Prostate gland (tissue), 2 donors: Measurements from ENCODE around the gene FBXL2. TPM values are rescaled to one million over a fixed set of nuclear protein-coding genes. Genes with fewer than 3 reads are reported as not detected.
"Not testable (repeated sequence)": the region's sequence is repeated elsewhere in the genome, so short reads cannot be mapped to it uniquely, and the experiment has no call there.

ENCODE experiments used
- DNase-seq: peaks from one replicate; pipeline ENCODE4 v3.0.0-alpha.2; 2019; ENCODE audit warnings: low spot score
- H3K27ac ChIP-seq, 2 donors: fragments of 200-600 bp; sonication (generic); 2 replicates each; pipeline ENCODE4 v1.5.1; 2017 to 2019
- H3K27me3 ChIP-seq: fragments of 200-600 bp; sonication (generic); replicated peaks from 2 replicates; pipeline ENCODE4 v1.5.1; 2019; ENCODE audit not compliant: insufficient read depth
- H3K36me3 ChIP-seq, 2 donors: fragments of 200-600 bp; sonication (generic); 1 replicate in 1 of 2; 2 replicates in 1 of 2; pipeline versions ENCODE4 v1.5.1 to v1.8.1; 2017 to 2019
- H3K4me1 ChIP-seq: fragments of 200-600 bp; sonication (generic); replicated peaks from 2 replicates; pipeline ENCODE4 v1.5.1; 2019
- H3K4me3 ChIP-seq, 2 donors: fragments of 200-600 bp; sonication (generic); 2 replicates each; pipeline ENCODE4 v1.5.1; 2017 to 2019
- H3K9me3 ChIP-seq: fragments of 200-600 bp; sonication (generic); 2 replicates; pipeline ENCODE4 v1.5.1; 2017
- POLR2A ChIP-seq: fragments of 450-650 bp; IDR thresholded peaks from one replicate; pipeline ENCODE4 v1.6.1; 2016; ENCODE audit warnings: antibody characterized with exemption, mild to moderate bottlenecking
- POLR2AphosphoS5 ChIP-seq: sonication (generic); formaldehyde crosslinking; IDR thresholded peaks from one replicate; pipeline ENCODE4 v1.6.1; 2017; ENCODE audit warnings: antibody characterized with exemption
- WGBS: methylation state at CpG from one replicate; pipeline ENCODE4 v1.1.5; 2018; 5-methylcytosine and 5-hydroxymethylcytosine counted together
- intact Hi-C: fragments of 100-400 bp; cut with DNase I; formaldehyde crosslinking; loops from one replicate; pipeline ENCODE4 v1.14.2; 2022
- total RNA-seq, 2 donors: library from RNA; depleted of rRNA; stranded (reverse); fragments of >200 nt; gene quantifications; one replicate each; pipeline ENCODE4 v1.1.0, GENCODE V29; 2016
- TF ChIP-seq, protein P1 (sequence below), 4 experiments: fragments of 200-600 bp in 2 of 4; fragments of 450-650 bp in 2 of 4; sonication (generic) in 2 of 4; IDR thresholded peaks; 1 replicate in 3 of 4; 2 replicates in 1 of 4; pipeline ENCODE4 v1.5.1; 2016 to 2019; ENCODE audit warnings: antibody characterized with exemption in 4 of 4, mild to moderate bottlenecking in 2 of 4, moderate library complexity in 2 of 4

FBXL2 gene
- total RNA-seq, 2 donors from 2014 or later = 3.7 to 16.6 TPM

DNA sequence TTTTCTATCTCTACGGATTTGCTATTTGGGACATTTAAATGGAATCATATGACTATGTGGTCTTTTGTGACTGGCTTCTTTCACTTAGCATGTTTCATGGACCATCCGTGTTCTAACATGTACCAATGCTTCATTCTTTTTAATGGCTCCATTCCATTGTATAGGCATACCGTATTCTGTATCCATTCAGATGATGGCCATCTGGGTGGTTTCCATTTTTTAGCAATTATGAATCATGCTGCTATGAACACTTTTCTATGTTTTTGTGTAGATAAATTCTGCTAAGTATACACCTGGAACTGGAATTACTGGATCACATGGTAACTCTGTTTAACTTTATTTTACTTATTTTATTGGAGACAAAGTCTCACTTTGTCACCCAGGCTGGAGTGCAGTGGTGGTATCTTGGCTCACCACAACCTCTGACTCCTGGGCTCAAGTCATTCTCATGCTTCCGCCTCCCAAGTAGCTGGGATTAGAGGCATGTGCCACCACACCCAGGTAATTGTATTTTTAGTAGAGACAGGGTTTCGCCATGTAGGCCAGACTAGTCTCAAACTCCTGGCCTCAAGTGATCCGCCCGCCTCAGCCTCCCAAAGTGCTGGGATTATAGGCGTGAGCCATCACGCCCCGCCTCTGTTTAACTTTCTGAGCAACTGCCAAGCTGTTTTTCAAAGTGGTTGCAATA lies 149.5 kb downstream of the FBXL2 start:
- no peaks in the 10 kb centered on the region for H3K9me3 ChIP-seq
- no peak for DNase-seq
- H3K27ac ChIP-seq = no peak overlapping the region
- intact Hi-C loops = no loop called here
- TF ChIP-seq, protein P1, sequence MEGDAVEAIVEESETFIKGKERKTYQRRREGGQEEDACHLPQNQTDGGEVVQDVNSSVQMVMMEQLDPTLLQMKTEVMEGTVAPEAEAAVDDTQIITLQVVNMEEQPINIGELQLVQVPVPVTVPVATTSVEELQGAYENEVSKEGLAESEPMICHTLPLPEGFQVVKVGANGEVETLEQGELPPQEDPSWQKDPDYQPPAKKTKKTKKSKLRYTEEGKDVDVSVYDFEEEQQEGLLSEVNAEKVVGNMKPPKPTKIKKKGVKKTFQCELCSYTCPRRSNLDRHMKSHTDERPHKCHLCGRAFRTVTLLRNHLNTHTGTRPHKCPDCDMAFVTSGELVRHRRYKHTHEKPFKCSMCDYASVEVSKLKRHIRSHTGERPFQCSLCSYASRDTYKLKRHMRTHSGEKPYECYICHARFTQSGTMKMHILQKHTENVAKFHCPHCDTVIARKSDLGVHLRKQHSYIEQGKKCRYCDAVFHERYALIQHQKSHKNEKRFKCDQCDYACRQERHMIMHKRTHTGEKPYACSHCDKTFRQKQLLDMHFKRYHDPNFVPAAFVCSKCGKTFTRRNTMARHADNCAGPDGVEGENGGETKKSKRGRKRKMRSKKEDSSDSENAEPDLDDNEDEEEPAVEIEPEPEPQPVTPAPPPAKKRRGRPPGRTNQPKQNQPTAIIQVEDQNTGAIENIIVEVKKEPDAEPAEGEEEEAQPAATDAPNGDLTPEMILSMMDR (IDR thresholded peaks at IDR 0.05) = no peak
- TF ChIP-seq POLR2AphosphoS5 = no peak
- H3K36me3 ChIP-seq = no peaks in the 10 kb centered on the region
- H3K4me3 ChIP-seq = no peak overlapping the region
- no peaks in the 10 kb centered on the region for H3K4me1 ChIP-seq
- WGBS = 81% methylated on average over 10 of the region's 10 CpGs
- H3K27me3 ChIP-seq = no peaks in the 10 kb centered on the region

DNA sequence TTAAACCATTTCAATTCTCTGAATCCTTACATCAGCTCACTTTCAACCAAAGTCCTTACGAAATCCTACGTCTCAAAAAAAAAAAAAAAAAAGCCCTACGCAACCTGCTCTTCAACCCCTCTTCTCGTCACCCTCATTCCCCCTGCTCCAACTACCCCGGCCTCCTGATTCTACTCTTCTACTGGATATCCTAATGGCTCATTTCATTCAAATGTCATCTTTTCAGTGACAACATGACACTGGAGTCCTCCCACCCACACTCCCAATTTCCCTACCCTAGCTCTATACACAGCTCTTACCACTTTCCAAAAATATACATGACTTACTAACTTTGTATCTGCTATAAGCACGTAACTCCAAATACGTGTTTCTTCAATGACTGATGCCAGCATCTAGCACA lies 151.5 kb downstream of the FBXL2 start:
- no peak for DNase-seq
- TF ChIP-seq POLR2A = no peak
- TF ChIP-seq, protein P1 (IDR thresholded peaks at IDR 0.05) = no peak
- no peak for TF ChIP-seq POLR2AphosphoS5
- Histone ChIP-seq H3K36me3 (no peaks in the 10 kb centered on the region), H3K4me1 (no peaks in the 10 kb centered on the region), H3K27ac (no peak overlapping the region), H3K9me3 (no peaks in the 10 kb centered on the region), H3K4me3 (no peak overlapping the region), H3K27me3 (no peaks in the 10 kb centered on the region)
- WGBS = 92% methylated on average over 7 of the region's 7 CpGs
- intact Hi-C loops = no loop called here

DNA sequence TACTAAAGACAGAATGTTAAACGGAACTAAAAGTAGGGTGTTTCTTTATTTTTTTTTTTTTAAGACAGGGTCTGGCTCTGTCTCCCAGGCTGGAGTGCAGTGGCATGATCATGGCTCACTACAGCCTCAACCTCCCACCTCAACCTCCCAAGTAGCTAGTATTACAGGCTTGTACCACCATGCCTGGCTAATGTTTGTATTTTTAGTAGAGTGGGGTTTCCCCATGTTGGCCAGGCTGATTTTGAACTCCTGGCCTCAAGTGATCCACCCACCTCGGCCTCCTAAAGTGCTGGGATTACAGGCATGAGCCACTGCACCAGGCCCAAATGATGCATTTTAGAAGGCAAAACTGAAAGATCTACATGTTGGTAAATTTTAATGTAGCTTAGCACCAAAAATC lies 152.1 kb downstream of the FBXL2 start:
- H3K27me3 ChIP-seq, H3K27ac ChIP-seq, DNase-seq, H3K9me3 ChIP-seq, H3K4me3 ChIP-seq, H3K36me3 ChIP-seq, intact Hi-C loops, H3K4me1 ChIP-seq: not testable (repeated sequence)
- 91% methylated on average over 2 of the region's 2 CpGs for WGBS

DNA sequence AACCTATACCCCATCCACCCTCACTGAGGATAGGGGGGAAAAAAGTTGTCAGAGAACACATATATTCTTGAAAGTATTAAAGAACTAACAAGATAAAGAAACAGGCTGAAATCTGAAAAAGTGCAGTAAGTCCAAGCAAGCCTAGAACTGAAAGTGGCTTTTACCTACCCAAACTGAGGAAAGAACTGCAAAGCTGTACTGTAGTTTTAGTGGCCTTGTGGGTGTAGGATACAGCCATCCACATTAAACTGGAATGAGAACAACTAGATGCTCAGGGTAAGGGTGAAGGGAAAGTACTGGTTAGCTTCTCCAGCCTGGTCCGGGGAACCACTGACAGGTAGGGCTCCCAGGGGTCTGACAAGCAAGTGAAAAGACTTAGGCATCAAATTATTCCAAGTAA lies 152.8 kb downstream of the FBXL2 start:
- no peak for TF ChIP-seq POLR2AphosphoS5
- 81% methylated on average over 1 of the region's 1 CpG for WGBS
- Histone ChIP-seq H3K36me3 (no peaks in the 10 kb centered on the region), H3K27me3 (no peaks in the 10 kb centered on the region), H3K4me3 (no peak overlapping the region), H3K9me3 (no peaks in the 10 kb centered on the region), H3K4me1 (no peaks in the 10 kb centered on the region), H3K27ac (no peak overlapping the region)
- intact Hi-C loops = no loop called here
- no peak for DNase-seq

DNA sequence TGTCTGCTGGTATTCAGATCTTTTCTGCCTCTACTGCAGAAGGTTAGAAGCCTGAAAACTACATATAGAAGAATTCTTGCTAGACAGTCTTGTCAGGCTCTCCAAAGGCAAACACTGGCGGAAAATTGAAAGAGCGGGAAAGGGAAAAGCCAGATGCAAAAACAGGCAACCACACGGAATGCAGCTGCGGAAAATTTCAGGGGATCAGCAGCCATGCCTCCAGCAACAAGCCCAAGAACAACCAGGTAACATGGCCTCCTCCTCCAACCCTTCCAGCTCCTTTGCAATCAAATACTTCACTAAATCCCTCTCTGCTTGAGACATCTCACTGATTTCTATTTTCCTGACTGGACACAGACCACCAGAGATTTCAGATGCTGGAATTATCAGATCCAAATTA lies 153.3 kb downstream of the FBXL2 start:
- TF ChIP-seq, protein P1 (IDR thresholded peaks at IDR 0.05) = no peak
- TF ChIP-seq POLR2A (no peak), POLR2AphosphoS5 (no peak)
- H3K36me3 ChIP-seq = no peaks in the 10 kb centered on the region
- no peaks in the 10 kb centered on the region for H3K4me1 ChIP-seq
- intact Hi-C loops = no loop called here
- no peak for DNase-seq
- H3K9me3 ChIP-seq = no peaks in the 10 kb centered on the region
- 94% methylated on average over 4 of the region's 4 CpGs for WGBS
- no peak overlapping the region for H3K4me3 ChIP-seq
- H3K27ac ChIP-seq = no peak overlapping the region
- H3K27me3 ChIP-seq = no peaks in the 10 kb centered on the region

DNA sequence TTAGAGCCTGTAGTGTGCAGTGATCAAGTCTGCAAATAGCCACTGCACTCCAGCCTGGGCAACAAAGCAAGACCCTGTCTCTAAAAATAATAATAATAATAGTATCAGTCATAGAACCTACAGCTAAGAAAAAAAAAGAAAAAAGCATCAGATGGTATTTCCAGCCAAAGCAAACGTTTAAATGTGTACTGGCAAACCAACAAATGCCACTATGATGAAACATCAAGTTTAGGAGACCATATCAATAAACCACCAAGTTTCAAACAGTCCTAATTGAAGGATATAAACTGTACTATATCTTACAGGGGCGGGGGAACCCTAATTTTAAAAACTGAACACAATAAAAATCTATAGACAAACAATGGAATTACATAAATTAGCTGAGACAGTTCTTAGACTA lies 156.6 kb downstream of the FBXL2 start:
- Histone ChIP-seq H3K27ac (no peak overlapping the region), H3K27me3 (no peaks in the 10 kb centered on the region), H3K9me3 (no peaks in the 10 kb centered on the region), H3K4me1 (no peaks in the 10 kb centered on the region), H3K4me3 (no peak overlapping the region), H3K36me3 (no peaks in the 10 kb centered on the region)
- 36% methylated on average over 2 of the region's 2 CpGs for WGBS
- TF ChIP-seq POLR2AphosphoS5 = no peak
- TF ChIP-seq POLR2A = no peak
- TF ChIP-seq, protein P1 (IDR thresholded peaks at IDR 0.05) = no peak
- intact Hi-C loops = no loop called here
- no peak for DNase-seq
